ENCODE measurements around the gene BTBD9.
"Not testable (repeated sequence)": the region's sequence is repeated elsewhere in the genome, so short reads cannot be mapped to it uniquely, and the experiment has no call there.

The BTBD9 gene

GRCh38 chr6:38648629-38649028, 8.9 kb upstream of the BTBD9 start:
- DNase-seq (ENCODE audit: low spot score), result no peak

GRCh38 chr6:38646166-38646878, 6.6 kb upstream of the BTBD9 start:
- no peak for DNase-seq (ENCODE audit: low spot score)

GRCh38 chr6:38644951-38645350, 5.2 kb upstream of the BTBD9 start:
- no peak for DNase-seq (ENCODE audit: low spot score)

- DNase-seq (ENCODE audit: low spot score), result no peak
These were observed 634 bp upstream of the BTBD9 start for GRCh38 chr6:38640216-38640909.

- DNase-seq (ENCODE audit: low spot score), result no peak
These were observed 710 bp downstream of the BTBD9 start for GRCh38 chr6:38638941-38639497.

- DNase-seq (ENCODE audit: low spot score), result no peak
These were observed 2.0 kb downstream of the BTBD9 start for GRCh38 chr6:38637756-38638155.

- DNase-seq (ENCODE audit: low spot score), result no peak
These were observed 3.7 kb downstream of the BTBD9 start for GRCh38 chr6:38636027-38636426.

- DNase-seq (ENCODE audit: low spot score), result no peak
These were observed 5.2 kb downstream of the BTBD9 start for GRCh38 chr6:38634518-38634917.

GRCh38 chr6:38632490-38632889, 7.2 kb downstream of the BTBD9 start:
- no peak for DNase-seq (ENCODE audit: low spot score)

- no peak for DNase-seq (ENCODE audit: low spot score)
These were observed 8.4 kb downstream of the BTBD9 start for GRCh38 chr6:38631186-38631783.

GRCh38 chr6:38625217-38625616, 14.5 kb downstream of the BTBD9 start:
- DNase-seq (ENCODE audit: low spot score), result no peak

- DNase-seq (ENCODE audit: low spot score), result not testable (repeated sequence)
These were observed 20.4 kb downstream of the BTBD9 start for GRCh38 chr6:38619342-38619741.

GRCh38 chr6:38618301-38618700, 21.4 kb downstream of the BTBD9 start:
- not testable (repeated sequence) for DNase-seq (ENCODE audit: low spot score)

- DNase-seq (ENCODE audit: low spot score), result no peak
These were observed 21.9 kb downstream of the BTBD9 start for GRCh38 chr6:38617856-38618255.

- DNase-seq (ENCODE audit: low spot score), result no peak
These were observed 27.4 kb downstream of the BTBD9 start for GRCh38 chr6:38612143-38612965.

GRCh38 chr6:38610050-38610625, 29.6 kb downstream of the BTBD9 start:
- DNase-seq (ENCODE audit: low spot score), result no peak

GRCh38 chr6:38604700-38605099, 35.0 kb downstream of the BTBD9 start:
- no peak for DNase-seq (ENCODE audit: low spot score)

GRCh38 chr6:38603966-38604365, 35.8 kb downstream of the BTBD9 start:
- DNase-seq (ENCODE audit: low spot score), result no peak

GRCh38 chr6:38603496-38603895, 36.2 kb downstream of the BTBD9 start:
- no peak for DNase-seq (ENCODE audit: low spot score)

GRCh38 chr6:38599966-38600550, 39.7 kb downstream of the BTBD9 start:
- DNase-seq (ENCODE audit: low spot score), result no peak

GRCh38 chr6:38599261-38599660, 40.5 kb downstream of the BTBD9 start:
- DNase-seq (ENCODE audit: low spot score), result no peak

Data from hematopoietic multipotent progenitor cell treated with erythropoietin and hydrocortisone succinate and interleukin-3 and kit ligand, for 17 days (in vitro differentiated cells).